HG03558 (cell line): ENCODE measurements around the gene SAMD7.

Experiments used
- ATAC-seq: cut with Tn5 transposase; IDR thresholded peaks from one replicate; pipeline ENCODE4 v1.9.1; 2021; ENCODE audit warnings: moderate number of reproducible peaks; ENCODE audit not compliant: unreplicated experiment; ENCODE audit errors: extremely low read depth

Gene SAMD7, protein sequence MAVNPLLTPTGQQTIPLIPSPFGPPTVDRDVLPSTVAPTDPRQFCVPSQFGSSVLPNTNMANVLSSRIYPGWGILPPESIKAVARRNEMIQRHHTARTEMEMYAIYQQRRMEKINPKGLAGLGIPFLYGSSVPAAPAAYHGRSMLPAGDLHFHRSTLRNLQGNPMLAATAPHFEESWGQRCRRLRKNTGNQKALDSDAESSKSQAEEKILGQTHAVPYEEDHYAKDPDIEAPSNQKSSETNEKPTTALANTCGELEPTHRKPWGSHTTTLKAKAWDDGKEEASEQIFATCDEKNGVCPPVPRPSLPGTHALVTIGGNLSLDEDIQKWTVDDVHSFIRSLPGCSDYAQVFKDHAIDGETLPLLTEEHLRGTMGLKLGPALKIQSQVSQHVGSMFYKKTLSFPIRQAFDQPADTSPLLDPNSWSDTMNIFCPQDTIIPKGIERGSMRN

DNA sequence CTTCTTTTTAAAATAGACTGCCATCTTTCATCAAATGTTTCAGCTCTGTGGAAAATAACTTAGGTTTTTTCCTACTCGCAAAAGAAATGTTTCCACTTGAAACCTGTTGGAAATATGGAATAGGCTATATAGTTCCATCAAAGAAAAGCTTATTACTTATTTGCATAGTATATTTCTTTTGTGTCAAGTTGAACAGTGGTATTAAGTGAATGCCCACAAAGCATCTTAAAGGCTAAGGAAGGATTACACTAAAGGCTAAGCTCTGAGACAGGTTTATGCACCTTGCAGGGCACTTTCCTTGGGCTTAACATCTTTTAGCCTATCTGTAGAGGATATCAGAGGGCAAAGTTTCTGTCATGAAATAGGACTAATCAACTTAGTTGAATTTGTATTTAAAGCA lies at the start of gene SAMD7:
Gene SAMD7, plus strand, starts transcription at position 301 of the 400 bp plus-strand sequence. CDS start 7,927 bp downstream, outside the sequence.
- ATAC-seq: no peak

DNA sequence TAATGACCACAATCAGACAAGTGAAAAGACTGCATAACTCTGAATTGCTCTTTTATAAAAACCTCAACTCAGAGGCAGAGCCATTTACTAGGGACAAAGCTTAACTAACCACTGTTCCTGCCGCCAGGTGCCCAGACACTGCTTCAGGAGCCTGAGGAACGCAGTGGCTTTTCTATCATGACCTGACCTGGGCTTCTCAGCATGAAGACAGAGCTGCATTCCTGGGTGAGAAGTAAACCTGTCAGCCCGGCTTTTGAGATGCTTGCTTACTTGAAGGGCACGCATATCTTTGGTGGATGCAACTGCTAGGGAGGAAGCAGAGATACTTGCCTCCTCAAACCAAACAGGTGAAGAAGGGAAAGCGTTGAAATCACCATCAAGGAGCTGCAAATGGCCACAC lies 49.5 kb upstream of the SAMD7 start:
- no peak for ATAC-seq

DNA sequence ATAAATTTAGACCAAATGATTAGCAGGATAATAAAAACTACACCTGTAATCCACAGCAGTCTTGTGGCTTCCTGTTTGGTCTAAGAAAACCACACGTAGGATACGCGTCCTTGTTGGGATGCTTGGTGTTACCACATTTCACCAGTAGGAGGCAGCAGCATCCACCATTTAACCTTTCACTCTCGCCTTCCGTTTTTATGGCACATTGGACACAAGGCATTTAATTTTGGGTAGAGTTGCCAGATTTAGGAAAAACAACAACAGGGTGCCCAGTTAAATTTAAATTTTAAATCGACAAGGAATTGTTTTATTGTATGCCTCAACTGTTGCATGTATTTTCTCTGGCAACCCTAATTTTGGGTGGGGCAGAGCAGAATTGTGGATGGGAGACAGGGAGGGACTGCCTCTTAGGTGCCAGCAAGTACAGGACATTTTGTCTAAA lies 47.9 kb upstream of the SAMD7 start:
- peak; percentile 68 for ATAC-seq

DNA sequence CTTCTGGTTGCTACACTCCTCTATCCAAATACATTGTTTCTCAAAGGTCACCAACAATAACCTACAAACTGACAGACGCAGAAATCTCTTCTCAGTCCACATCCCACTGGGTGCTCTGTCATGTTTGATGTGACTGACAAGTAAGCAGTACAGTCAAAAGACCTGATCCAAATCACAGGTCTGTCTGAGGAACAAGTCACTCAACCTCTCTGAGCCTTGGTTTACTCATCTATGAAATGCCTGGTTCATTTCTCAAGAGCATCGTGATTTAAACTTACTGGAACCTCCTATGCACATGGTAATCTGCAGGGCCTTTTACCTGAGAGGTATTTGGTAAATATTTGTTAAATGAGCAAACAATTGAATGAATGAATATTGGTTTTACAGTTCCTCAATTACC lies 47.1 kb upstream of the SAMD7 start:
- no peak for ATAC-seq

DNA sequence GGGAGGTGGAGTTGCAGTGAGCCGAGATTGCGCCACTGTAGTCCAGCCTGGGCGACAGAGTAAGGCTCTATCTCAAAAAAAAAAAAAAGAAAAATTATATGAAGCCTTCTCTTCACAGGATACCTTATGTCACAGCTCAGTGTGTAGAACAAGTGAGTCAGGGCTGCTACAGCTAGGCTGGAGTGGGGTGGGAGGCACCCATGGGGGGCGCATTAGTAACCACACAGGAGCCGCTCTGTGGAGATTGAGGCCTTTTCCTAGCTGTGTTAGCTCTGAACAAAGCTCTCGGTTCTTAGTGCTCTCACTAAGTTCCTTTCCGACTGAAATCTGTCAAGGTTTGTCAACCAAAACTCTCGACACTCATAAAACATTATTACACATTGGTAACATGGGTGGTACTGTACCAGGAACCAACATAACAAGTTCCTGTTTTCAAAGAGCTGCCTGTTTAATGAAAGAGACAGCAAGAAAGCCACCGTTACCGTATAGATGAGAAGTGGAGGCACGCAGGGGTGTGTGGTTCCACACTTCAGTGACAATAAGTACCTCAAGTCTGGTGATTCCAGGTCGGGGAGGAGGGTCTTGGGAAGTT lies 46.1 kb upstream of the SAMD7 start:
- no peak for ATAC-seq

DNA sequence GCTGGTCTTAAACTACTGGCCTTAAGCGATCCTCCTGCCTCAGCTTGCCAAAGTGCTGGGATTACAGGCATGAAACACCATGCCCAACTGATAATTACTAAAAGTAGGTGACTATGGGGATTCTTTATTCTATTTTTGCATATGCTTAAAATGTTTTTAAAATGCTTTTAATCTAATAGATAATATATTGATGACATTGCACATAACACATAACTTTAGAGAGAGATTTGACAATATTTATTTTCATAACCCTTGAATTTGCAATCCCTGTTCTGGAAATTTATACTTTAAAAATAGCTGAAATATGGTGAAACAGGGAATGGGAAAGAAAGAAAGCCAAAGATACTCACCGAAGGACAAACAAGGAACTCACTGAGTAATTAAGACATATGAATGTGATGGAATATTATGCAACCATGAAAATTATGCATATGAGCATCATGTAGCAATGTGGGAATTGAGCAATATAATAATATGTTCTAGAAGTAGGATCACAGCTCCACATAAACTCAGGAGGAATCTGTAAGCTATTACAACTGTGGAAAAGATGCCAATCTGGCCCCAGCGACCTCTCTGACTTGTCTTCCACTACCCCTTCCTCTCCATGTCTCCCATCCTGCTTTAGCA lies 43.7 kb upstream of the SAMD7 start:
- no peak for ATAC-seq

DNA sequence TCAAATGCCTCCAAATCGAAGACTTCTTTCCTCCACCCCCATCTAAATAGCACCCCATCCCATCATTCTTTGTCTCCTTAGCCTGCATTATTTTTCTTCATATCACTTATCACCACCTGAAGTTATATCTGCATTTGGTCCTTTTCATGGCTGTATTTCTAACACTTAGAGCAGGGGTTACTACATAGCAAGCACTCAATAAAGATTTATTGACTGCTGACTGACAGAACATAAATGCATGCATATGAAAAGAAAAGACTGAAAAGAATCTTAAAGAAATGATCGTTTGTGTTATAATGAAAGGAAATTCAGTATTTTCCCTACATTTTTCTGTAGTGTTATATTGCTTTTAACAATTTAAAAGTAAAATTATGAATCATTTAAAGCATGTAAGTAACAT lies 43.0 kb upstream of the SAMD7 start:
- no peak for ATAC-seq

DNA sequence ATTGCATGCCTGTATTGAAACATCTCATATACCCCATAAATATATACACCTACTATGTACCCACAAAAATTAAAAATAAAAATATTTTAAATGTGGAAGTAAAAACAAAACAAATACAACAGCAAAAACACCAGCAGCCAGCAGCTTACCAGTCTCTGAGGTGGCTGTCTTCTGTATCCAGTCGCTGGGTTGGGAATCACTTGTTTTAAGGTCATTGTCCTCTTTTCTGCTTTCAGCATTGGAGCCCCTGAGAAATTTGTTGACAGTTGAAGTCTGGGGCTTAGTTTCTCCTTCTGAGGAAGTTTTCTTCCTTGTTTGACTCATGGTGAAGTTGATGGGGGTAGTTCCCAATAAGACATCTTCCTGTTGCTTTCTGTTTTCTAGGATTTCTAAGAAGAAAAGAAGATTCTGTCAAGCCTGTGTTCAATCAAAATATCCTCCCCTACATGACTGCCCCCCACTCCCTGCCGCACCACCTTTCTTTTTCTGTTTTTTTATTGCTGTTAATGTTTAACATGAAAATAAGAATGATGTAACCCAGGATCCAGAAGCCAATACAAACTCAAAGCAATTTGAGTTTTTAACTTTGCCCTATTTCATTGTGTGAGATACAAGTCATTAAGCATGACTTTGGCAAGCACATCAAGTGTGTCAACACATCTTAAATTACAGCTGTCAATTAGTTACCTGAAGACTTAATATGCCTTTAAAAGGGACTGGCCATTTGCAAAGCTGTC lies 41.7 kb upstream of the SAMD7 start, which contains the start of gene LRRC31:
Gene LRRC31, minus strand, starts transcription at position 452 of the 737 bp plus-strand sequence. Its CDS starts 128 bp downstream, at position 324.
- no peak for ATAC-seq

DNA sequence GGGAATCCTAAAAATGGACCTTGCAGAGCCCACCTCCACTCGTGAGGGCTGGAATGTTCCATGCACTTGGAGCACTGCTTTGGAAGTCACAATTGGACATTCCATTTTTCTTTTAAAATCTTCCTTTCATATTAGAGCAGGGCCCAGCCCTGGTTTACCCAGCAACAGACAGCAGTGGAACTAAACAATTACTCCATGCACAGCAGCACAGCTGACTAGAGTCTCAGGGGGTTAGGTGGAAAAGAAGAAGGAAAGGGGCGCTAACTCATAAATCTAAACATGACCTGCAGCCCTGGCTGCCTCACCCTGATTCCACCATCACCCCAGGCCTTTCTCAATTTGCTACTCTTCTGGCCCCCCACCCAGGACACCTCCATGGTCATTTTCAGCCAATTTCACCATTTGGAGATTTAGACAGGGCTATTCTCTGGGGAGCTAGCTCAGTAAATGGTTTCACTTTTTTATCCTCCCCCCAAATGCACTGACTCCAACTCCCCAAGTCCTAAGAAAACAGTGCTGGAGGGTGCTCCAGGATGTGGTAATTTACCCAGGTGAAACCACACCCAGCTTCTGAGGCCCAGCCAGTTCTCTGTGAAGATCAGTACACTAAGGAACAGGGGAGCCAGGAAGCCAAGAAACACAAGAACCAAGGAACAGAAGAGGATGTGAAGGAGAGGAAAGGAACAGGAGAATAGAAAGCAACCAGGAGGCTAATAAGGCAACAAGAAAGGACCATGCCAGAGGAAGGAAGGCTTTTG lies 40.1 kb upstream of the SAMD7 start:
- no peak for ATAC-seq

DNA sequence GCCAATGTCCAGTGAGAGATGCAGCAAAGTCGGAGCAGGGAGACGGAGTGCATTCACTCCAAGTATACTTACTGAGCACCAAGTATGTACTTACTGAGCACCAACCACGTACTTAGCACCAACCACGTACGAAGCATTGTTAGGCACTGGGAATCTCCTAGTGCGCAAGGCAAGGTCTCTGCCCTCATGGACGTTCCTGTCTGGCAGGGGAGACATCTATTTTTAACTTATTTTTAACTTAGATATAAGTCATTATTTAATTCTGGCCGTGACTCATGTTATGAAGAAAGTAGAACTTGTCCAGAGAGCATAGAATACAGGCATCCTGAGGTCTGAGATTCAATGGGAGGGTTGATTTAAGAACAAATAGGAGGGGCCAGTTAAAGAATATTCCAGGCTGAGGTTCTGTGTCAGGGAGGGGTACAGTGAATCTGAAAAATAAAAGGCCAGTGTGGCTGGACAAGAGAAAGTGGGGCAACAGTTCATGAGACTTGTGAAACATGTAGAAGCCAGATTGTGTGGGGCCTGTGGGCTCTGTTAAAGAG lies 32.3 kb upstream of the SAMD7 start:
- ATAC-seq: no peak

DNA sequence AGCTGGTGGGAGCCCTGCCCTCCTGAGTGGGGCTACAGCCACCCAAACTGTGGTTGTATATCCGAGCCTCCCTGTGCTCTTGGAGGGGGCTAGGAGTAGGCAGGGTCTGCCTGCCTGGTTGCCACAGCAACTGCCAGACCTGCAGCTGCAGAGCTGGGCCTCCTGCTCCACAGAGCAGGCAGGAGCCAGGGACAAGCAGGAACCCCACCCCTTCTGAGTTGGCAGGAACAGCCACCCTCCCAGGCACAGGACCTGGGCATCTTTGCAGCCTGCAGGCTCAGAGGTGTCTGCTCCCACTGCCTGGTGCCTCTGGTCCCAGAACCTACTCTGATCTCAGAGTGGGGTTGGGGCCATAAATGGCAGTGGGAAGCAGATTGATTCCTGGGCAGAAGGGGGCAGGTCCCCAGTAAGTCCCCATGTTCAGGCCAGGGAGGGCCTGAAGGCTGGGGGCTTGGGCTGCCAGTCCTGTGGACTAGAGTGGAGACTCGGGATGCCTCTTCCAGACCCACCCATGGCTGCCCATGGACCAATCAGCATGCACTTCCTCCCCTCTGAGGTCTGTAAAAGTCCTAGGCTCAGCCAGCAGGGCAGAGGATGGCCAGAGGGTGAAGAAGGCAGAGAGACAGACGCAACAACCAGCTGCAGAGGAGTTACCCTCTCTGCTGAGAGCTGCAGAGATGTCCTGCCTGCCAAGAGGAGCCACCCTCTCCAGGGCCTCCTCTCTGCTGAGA lies 31.4 kb upstream of the SAMD7 start:
- no peak for ATAC-seq

DNA sequence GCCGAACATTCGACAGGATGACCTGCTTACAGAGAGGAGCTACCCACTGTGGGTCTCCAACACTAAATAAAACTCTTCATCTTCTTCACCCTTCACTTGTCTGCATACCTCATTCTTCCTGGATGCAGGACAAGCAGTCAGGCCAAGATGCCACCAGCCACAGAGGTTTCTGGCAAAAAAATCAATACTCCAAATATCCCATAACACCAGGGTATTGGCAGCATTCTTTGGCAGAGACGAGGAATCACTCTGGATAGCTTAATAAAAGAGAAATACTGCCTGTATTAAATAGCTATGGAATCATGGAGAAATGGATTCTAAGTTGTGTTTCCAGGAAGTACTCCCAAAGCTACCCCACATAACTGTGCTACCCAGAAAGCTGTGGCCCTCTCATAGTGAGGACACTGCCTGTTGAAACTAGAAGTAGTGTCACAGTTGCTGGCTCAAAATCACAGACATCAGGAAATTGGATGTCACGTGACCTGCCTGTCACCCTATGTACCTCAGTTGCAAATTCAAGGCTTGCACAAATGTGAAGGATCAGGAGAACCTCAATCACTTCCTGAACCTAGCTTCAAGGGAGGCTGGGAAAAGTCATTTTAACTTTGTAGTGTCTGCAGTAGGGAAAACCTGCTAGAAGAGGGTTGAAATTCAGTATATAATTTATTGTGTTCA lies 30.7 kb upstream of the SAMD7 start:
- no peak for ATAC-seq

DNA sequence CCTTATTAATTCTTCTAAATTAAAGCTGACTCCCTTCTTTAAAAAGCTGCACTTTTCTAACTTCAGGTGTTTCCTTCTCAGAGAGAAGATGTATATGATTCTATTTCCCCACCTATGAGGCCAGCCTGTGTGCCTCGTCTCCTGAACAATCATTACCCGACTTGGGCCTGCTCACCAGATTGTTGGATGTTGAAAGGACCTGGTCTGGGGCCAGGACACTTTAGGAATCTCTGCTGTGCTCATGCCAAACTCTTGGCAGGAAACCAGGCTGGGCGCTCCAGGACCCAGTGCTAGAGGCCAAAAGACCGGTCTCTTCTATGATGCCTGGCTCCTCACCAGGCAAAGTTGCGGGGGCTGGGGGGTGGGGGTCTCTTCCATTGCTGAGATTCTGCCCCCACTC lies 24.7 kb upstream of the SAMD7 start:
- no peak for ATAC-seq

DNA sequence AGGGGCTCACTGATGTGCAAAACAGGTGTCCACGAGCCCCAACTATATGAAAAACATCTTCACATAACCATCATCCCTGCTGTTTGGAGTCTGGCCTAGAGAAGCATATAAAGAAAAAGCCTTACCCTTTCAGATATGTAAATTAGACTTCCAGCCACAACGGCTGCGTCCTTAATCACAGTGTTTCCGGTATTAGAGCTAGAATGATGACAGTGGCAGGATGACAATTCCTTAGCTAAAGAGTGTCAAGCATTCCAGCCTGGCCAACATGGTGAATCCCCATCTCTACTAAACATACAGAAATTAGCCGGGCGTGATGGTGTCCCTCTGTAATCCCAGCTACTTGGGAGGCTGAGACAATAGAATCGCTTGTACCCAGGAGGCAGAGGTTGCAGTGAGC lies 19.5 kb upstream of the SAMD7 start:
- ATAC-seq: no peak

DNA sequence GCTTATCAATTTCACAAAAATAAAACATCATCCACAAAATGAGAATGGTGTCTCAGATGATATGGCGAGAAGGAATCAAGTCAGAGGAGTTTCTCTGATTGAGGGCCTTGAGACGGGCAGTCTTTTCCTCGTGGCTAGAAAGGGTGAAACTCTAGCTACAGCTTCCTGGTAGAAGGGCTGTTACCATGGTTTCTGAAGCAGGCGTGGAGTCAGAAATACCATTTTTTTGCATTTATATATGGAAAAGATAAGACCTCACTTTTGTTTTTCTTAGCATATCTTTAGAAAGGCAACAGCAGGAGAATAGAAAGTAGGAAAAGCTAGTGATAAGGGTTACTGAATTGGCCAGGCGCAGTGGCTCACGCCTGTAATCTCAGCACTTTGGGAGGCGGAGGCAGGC lies 17.3 kb upstream of the SAMD7 start:
- no peak for ATAC-seq

DNA sequence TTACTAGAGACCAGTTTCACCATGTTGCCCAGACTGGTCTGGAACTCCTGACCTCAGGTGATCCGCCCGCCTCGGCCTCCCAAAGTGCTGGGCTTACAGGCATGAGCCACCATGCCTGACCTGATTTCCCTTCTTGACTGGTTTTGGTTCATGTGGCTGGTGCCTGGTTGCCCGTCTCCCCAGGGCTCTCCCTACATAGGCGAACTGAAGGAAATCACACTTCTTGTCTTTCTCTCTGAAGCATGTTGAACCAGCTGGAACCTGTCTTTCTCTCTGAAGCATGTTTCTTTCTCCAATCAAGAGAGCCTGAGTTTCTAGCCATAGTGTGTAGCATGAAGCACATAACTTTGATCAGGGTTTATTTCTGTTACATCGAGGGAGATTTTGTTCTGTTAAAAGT lies 16.3 kb upstream of the SAMD7 start:
- ATAC-seq: no peak

DNA sequence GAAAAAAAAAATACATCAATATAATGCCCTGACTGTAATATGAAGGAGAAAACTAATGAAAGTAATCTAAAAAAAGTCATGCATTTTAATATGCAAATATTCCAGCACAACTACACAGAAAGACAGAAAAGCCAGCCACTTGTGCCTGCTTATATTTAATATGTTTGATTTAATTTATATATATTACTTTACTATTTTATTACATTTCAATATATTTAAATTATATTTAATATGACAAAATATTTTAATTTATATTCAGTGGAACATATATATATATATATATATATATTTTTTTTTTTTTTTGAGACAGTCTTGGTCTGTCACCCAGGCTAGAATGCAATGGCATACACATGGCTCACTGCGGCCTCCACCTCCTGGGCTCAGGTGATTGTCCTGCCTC lies 14.1 kb upstream of the SAMD7 start:
- no peak for ATAC-seq

DNA sequence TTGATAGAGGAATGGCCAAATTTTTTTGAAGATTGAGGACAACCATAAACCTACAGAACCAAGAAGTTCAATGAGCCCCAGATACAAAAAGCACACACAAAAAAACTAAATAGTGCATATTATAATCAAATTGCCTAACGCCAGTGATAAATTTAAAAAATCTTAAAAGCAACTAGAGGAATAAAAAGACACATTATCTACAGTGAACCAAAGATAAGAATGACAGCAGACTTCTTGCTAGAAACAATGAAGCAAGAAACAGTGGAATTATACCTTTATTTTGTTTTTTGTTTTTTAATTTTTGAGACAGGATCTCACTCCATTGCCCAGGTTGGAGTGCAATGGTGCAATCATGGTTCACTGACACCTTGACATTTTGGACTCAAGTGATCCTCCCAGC lies 9.9 kb upstream of the SAMD7 start:
- ATAC-seq: no peak
